NB4 (cell line): Measurements from ENCODE around the gene PPP1R1B.

ENCODE experiments used
- DNase-seq: peaks from one replicate; pipeline ENCODE4 v3.0.0; 2010; ENCODE audit warnings: low read depth
- H3K4me3 ChIP-seq: one replicate; pipeline ENCODE4 v1.5.1; 2011; ENCODE audit warnings: mild to moderate bottlenecking, low read depth, low read length, moderate library complexity
- MYC ChIP-seq: IDR thresholded peaks from 2 replicates; pipeline ENCODE4 v1.6.1; 2011; ENCODE audit warnings: low read depth, low read length
- POLR2A ChIP-seq: IDR thresholded peaks from 2 replicates; pipeline ENCODE4 v1.6.1; 2011; ENCODE audit warnings: mild to moderate bottlenecking; ENCODE audit not compliant: insufficient read length; ENCODE audit errors: extremely low read depth
- TF ChIP-seq, protein P1 (sequence below): IDR thresholded peaks from one replicate; pipeline ENCODE4 v1.5.1; 2012; ENCODE audit warnings: low read depth, low read length
- TF ChIP-seq, protein P2 (sequence below): IDR thresholded peaks from 2 replicates; pipeline ENCODE4 v1.6.1; 2011; ENCODE audit warnings: low read depth, low read length

Gene PPP1R1B

DNA sequence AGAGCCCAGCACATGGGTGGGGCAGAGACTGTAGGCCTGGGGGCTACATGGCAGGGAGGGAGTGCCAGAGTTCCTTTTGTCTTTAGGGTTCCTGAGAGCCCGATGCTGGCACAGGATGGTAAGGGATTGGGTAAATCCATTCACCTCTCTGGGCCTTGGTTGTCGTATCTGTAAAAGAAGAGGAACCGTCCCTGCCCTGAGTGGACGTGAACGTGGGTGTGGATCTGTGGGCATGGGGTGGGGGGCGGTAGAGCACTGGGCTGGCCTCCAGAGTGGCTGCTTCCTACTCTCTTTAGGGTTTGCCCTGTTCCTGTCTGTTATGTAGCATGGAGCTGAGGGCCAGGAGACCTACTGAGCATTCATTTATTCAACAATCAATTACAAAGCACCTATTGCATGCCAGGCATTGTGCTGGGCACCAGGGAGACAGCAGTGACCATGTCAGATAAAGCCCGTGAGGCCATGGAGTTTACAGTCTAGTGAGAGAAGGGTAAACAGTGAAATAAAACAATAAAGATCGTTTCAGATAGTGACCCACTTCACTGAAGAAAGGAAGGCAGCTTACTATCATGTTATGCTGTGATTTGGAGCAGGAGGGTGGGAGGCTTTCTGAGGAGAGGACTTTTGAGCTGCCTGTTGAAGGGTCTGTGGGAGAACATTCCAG, 25.3 kb downstream of the PPP1R1B start:
- no peak for DNase-seq
- TF ChIP-seq MYC, result no peak
- TF ChIP-seq, protein P1, sequence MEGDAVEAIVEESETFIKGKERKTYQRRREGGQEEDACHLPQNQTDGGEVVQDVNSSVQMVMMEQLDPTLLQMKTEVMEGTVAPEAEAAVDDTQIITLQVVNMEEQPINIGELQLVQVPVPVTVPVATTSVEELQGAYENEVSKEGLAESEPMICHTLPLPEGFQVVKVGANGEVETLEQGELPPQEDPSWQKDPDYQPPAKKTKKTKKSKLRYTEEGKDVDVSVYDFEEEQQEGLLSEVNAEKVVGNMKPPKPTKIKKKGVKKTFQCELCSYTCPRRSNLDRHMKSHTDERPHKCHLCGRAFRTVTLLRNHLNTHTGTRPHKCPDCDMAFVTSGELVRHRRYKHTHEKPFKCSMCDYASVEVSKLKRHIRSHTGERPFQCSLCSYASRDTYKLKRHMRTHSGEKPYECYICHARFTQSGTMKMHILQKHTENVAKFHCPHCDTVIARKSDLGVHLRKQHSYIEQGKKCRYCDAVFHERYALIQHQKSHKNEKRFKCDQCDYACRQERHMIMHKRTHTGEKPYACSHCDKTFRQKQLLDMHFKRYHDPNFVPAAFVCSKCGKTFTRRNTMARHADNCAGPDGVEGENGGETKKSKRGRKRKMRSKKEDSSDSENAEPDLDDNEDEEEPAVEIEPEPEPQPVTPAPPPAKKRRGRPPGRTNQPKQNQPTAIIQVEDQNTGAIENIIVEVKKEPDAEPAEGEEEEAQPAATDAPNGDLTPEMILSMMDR, result no peak
- TF ChIP-seq POLR2A, result no peak
- TF ChIP-seq, protein P2, sequence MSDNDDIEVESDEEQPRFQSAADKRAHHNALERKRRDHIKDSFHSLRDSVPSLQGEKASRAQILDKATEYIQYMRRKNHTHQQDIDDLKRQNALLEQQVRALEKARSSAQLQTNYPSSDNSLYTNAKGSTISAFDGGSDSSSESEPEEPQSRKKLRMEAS, result no peak
- no peak overlapping the region for H3K4me3 ChIP-seq

DNA sequence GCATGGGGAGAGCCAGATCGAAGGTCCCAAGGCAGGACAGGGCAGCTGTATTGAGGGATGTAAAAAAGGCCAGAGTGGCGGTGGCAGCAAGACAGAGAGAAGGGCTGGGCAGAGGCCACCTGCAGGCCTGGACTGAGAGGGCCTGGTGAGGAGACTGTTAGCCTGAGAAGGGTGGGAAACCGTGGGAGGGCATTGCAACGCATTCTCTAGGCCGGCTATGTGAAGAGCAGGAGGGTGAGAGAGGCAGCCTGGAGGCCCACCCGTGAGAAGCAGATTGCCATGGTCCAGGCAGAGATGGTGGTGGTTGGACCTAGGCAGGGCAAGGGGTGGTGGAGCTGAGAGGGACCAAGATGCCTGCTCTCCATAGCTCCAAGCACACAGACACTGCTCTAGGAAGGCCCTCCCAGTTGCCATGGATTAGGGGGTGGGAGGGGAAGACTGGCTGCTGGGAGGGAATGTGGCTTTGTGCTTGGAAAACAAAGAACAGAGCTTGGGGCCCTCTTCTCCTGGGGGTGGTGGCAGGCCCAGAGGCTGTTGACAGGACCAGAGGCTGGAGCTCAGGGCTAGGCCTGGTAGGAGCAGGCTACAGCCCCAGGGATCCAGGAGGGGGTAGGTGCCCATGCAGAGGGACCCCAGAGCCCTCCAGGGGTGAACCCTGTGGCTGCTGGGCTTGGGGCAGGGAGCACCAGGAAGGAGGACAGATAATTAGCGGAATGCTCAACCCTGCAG, 26.0 kb downstream of the PPP1R1B start:
- TF ChIP-seq POLR2A (no peak), MYC (no peak)
- TF ChIP-seq, protein P2, result no peak
- TF ChIP-seq, protein P1, result no peak
- H3K4me3 ChIP-seq, result no peak overlapping the region
- no peak for DNase-seq

DNA sequence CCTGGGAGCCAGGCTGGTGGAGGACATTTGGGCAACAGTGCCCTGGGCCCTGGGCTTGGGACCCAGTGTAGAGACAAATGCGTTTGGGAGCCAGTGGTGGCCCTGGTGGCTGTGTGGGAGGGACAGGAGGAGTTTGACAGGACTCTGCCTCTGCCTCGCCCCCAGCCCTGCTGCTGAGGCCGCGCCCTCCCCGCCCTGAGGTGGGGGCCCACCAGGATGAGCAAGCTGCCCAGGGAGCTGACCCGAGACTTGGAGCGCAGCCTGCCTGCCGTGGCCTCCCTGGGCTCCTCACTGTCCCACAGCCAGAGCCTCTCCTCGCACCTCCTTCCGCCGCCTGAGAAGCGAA, 26.5 kb downstream of the PPP1R1B start:
- TF ChIP-seq, protein P2, result no peak
- TF ChIP-seq POLR2A (no peak), MYC (no peak)
- TF ChIP-seq, protein P1, result no peak

DNA sequence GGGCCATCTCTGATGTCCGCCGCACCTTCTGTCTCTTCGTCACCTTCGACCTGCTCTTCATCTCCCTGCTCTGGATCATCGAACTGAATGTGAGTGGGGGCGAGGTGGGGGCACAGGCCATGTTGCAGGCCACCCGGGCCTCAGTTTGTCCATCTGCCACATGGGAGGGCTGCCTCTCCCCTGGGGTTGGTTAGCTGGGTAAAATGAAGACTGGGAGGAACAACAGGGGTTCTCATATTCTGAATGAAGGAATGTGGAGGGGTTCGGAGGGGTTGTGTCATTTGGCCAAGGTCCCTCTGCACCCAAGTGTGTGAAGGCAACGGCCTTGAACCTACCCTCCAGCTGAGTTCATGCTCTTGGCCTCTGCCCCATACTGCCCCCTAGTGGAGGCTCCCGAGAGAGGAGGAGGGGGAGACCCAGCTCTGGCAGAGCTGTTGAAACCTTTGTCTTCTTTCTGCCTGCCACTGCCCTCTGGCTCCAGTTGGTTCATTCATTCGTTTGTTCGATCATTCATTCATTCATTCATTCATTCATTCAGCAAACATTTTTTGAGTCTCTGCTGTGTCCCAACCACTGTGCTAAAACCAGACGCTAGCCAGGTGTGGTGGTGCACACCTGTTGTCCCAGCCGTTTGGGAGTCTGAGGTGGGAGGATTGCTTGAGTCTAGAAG, 27.0 kb downstream of the PPP1R1B start:
- TF ChIP-seq, protein P1, result peak; percentile 97
- TF ChIP-seq, protein P2, result no peak
- H3K4me3 ChIP-seq, result no peak overlapping the region
- DNase-seq, result peak; percentile 78

More for the DNA sequence above, 26.5 kb downstream of the PPP1R1B start:
- H3K4me3 ChIP-seq, result no peak overlapping the region
- no peak for DNase-seq

DNA sequence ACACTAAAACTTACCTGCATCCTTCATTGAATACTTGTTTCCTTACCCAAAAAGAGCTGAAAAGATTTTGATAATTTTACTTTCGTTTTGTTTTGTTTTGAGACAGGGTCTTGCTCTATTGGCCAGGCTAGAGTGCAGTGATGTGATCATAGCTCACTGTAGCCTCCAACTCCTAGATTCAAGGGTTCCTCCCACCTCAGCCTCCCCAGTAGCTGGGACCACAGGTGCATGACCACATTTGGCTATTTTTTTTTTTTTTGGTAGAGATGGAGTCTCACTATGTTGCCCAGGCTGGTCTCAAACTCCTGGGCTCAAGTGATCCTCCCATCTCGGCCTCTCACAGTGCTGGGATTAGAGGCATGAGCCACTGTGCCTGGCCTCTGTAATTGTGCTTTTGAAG, 28.4 kb downstream of the PPP1R1B start:
- H3K4me3 ChIP-seq, result no peak overlapping the region
- TF ChIP-seq, protein P2, result no peak
- TF ChIP-seq POLR2A, result no peak
- no peak for TF ChIP-seq MYC
- TF ChIP-seq, protein P1, result no peak
- no peak for DNase-seq
